GM18519 (cell line): ENCODE data around the gene SLC9A7.

Source experiments
- ATAC-seq: cut with Tn5 transposase; IDR thresholded peaks from one replicate; pipeline ENCODE4 v1.9.1; 2021; ENCODE audit warnings: mild to moderate bottlenecking, moderate library complexity; ENCODE audit not compliant: unreplicated experiment, low FRiP score

SLC9A7 gene

GRCh38 chrX:46577221-46578005, 181.5 kb downstream of the SLC9A7 start:
- ATAC-seq = no peak

DNA sequence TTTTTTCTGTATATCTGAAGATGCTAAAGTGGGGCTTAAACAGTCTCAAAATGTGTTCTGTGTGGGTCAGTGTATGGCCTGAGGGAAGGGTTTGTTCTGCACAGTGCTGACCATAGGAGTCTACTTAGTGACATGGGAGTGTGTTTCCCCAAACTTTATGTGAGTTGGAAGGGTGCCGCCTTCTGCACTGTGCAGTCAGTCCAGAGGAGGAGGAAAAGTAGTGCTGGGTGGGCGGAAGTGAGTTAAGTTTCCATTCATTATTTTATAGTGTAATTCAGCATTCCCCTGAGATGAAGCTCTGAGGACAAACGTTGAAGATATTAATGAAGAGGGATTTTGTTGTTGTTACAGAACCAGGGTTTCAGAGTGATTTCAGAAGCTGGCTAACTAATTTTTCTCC, 182.5 kb downstream of the SLC9A7 start:
- ATAC-seq = no peak

GRCh38 chrX:46575991-46576392, 182.9 kb downstream of the SLC9A7 start:
- ATAC-seq = no peak

- no peak for ATAC-seq
Observed at GRCh38 chrX:46575586-46575985, 183.3 kb downstream of the SLC9A7 start.

DNA sequence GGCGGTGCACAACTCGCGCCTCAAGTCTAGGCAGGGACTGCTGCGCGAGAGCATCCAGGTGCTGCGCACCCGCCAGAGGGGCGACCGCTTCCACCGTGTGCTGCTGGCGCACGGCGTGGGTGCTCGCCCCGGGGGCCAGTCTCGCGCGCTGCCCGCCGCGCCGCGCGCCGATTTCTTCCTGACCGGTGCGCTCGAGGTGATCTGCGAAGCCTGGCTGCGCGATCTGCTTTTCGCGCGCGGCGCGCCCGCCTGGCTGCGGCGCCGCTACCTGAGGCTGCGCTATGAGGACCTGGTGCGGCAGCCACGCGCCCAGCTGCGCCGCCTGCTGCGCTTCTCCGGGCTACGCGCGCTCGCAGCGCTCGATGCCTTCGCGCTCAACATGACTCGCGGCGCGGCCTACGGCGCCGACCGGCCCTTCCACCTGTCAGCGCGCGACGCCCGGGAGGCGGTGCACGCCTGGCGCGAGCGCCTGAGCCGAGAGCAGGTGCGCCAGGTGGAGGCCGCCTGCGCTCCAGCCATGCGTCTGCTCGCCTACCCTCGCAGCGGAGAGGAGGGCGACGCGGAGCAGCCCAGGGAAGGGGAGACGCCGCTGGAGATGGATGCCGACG, 184.0 kb downstream of the SLC9A7 start:
- ATAC-seq = no peak

GRCh38 chrX:46573892-46574773, 184.8 kb downstream of the SLC9A7 start:
- ATAC-seq = peak; percentile 13

GRCh38 chrX:46573331-46573891, 185.5 kb downstream of the SLC9A7 start, which contains the start of gene CHST7:
Gene CHST7 (plus strand): TSS chrX:46573765. CDS start chrX:46573932, 167 bp downstream.
- peak; percentile 35 for ATAC-seq

- ATAC-seq = peak; percentile 45
Observed at GRCh38 chrX:46572340-46572936, 186.5 kb downstream of the SLC9A7 start.

- no peak for ATAC-seq
Observed at GRCh38 chrX:46571423-46572339, 187.2 kb downstream of the SLC9A7 start.

GRCh38 chrX:46569621-46570020, 189.3 kb downstream of the SLC9A7 start:
- ATAC-seq = no peak

- ATAC-seq = no peak
Observed at GRCh38 chrX:46567388-46567787, 191.5 kb downstream of the SLC9A7 start.

DNA sequence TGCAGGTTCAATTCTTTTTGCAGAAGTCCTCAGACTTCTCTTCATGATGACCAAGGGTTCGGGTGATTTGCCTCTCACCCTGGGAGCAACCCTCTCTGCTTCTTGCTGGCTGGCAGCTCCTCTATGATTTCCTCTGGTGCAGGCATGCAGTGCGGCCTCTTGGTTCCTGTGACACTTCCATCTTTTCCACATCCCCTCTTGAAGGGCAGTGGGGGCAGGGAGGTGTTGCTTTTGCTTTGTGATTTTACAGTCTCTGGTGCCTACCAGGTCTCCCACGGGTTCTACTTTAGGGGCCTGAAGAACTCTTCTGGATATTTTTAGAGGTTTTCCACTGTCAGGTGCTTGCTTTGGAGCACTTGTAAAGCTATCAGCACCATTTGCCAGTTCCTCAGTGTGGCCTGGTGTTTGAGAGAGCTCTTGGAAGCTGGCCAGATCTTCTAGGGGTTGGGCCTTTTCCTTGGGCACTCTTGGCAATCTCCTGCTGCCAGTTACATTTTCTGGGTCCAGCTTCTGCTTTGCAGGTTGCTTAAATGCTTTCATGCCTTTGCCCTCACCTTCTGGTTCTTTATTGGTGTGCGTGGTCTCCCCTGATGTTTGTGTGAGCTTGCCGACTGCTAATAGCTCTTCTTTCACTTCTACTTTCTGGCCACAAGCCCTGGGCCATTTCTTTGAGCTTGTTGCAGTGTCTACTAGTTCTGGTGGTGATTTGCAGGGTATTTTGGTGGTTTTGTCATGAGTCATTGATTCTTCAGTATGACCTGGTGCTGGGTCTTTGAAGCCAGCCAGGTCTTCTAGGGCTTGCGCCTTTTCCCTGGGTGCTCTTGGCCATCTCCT, 196.9 kb downstream of the SLC9A7 start:
- ATAC-seq = peak; percentile 96

GRCh38 chrX:46559062-46559461, 199.9 kb downstream of the SLC9A7 start:
- ATAC-seq = no peak

DNA sequence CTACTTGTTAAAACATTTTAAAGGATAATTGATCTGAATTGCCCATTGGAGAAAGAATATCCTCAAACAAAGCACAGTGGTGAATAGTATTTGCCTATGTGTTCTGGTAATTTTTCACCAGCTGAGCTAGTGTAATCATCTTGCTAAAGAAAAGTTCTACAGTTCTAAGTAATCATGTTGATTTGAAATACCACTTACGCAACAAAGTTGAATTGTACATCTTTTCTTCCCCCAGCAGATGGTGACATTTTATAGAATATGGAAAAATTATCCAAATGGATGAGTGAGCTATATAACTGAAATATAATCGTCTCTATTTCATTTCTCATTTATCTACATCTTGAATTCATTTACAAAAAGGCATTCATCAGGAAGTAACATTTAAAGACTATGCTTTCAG, 204.0 kb downstream of the SLC9A7 start:
- ATAC-seq = no peak

- no peak for ATAC-seq
Observed at GRCh38 chrX:46553935-46554334, 205.0 kb downstream of the SLC9A7 start.

DNA sequence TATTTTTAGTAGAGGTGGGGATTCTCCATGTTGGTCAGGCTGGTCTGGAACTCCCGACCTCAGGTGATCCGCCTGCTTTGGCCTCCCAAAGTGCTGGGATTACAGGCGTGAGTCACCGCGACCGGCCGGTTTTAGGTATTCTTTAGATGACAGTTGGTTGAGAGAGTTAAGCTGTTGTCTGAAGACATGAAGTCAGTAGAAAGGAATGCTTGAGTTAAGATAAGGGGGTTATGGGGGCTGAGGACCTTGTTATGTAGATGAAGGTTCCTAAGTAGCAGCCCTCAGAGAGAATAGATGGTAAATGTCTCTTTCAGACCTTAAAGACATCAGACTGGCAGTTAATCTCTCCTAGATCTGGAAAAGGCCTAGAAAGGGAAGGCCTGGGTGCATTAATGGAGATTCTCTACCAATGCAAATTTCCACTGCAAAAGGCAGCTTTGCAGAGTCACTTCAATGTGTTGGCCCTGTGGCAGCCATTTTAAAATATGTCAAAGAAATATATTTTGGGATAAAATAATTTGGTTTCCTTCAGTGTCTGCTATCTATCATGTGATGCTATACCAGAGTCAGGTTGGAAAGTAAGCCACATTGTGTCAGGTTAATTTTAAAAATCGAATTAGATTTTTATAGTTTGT, 207.3 kb downstream of the SLC9A7 start:
- no peak for ATAC-seq

- ATAC-seq = no peak
Observed at GRCh38 chrX:46549914-46550313, 209.0 kb downstream of the SLC9A7 start.
